ENCODE measurements around the gene GGACT.

The GGACT gene

DNA sequence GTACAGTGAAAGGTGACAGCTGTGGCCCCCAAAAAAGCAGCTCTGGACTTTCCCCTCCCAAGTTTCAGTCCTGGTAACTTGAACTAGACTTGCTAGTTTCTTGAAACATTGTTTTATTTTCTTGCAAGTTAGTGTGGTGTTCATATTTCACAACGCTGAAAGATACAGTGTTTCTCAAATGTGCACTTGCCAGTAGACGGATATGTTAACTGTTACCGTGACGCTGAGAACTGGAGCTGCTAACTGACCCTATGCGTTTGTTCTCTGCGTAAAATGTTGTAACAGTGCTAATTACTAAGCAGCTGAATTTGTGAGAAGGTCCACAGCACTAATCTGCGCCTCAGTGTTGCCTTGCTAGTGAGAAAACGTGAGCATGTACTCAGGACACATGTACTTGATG lies 79.6 kb downstream of the GGACT start:
- TF ChIP-seq TAF1 (IDR thresholded peaks at IDR 0.05; ENCODE audit: borderline replicate concordance, insufficient read depth, low read length) (no peak), POLR2AphosphoS5 (IDR thresholded peaks at IDR 0.05; ENCODE audit: low read depth, low read length) (no peak), FOXP2 (optimal IDR thresholded peaks at IDR 0.05; ENCODE audit: borderline replicate concordance, extremely low read depth, extremely low read length, insufficient read depth) (no peak), SIN3A (IDR thresholded peaks at IDR 0.05; ENCODE audit: borderline replicate concordance, insufficient read depth, low read length) (no peak)
- TF ChIP-seq, protein P1, sequence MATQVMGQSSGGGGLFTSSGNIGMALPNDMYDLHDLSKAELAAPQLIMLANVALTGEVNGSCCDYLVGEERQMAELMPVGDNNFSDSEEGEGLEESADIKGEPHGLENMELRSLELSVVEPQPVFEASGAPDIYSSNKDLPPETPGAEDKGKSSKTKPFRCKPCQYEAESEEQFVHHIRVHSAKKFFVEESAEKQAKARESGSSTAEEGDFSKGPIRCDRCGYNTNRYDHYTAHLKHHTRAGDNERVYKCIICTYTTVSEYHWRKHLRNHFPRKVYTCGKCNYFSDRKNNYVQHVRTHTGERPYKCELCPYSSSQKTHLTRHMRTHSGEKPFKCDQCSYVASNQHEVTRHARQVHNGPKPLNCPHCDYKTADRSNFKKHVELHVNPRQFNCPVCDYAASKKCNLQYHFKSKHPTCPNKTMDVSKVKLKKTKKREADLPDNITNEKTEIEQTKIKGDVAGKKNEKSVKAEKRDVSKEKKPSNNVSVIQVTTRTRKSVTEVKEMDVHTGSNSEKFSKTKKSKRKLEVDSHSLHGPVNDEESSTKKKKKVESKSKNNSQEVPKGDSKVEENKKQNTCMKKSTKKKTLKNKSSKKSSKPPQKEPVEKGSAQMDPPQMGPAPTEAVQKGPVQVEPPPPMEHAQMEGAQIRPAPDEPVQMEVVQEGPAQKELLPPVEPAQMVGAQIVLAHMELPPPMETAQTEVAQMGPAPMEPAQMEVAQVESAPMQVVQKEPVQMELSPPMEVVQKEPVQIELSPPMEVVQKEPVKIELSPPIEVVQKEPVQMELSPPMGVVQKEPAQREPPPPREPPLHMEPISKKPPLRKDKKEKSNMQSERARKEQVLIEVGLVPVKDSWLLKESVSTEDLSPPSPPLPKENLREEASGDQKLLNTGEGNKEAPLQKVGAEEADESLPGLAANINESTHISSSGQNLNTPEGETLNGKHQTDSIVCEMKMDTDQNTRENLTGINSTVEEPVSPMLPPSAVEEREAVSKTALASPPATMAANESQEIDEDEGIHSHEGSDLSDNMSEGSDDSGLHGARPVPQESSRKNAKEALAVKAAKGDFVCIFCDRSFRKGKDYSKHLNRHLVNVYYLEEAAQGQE (IDR thresholded peaks at IDR 0.05; ENCODE audit: insufficient read depth in 1 of 2, low read depth in 2 of 2, low read length in 2 of 2), result no peak

DNA sequence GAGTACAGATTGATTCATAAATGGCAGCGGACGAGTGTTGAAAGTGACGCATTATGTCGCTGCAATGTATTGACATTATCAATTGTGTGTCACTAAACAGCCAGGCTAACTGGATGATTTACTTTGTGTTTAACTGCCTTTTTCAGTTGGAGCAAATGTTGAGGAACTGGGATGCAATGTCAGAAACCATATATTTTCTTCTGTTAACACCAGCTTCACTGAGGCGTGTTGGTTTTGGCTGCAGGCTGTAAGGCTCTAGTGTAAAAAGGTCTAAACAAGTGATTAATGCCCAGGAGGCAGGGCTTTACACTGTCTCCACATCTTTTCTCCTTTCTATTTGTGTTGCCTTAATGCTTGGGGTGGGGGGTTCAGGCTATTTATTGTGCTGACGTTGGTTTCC lies 80.1 kb downstream of the GGACT start:
- TF ChIP-seq SIN3A (IDR thresholded peaks at IDR 0.05; ENCODE audit: borderline replicate concordance, insufficient read depth, low read length), result no peak
- no peak for TF ChIP-seq FOXP2 (optimal IDR thresholded peaks at IDR 0.05; ENCODE audit: borderline replicate concordance, extremely low read depth, extremely low read length, insufficient read depth)
- TF ChIP-seq POLR2AphosphoS5 (IDR thresholded peaks at IDR 0.05; ENCODE audit: low read depth, low read length), result no peak
- TF ChIP-seq, protein P1 (IDR thresholded peaks at IDR 0.05; ENCODE audit: insufficient read depth in 1 of 2, low read depth in 2 of 2, low read length in 2 of 2), result no peak

DNA sequence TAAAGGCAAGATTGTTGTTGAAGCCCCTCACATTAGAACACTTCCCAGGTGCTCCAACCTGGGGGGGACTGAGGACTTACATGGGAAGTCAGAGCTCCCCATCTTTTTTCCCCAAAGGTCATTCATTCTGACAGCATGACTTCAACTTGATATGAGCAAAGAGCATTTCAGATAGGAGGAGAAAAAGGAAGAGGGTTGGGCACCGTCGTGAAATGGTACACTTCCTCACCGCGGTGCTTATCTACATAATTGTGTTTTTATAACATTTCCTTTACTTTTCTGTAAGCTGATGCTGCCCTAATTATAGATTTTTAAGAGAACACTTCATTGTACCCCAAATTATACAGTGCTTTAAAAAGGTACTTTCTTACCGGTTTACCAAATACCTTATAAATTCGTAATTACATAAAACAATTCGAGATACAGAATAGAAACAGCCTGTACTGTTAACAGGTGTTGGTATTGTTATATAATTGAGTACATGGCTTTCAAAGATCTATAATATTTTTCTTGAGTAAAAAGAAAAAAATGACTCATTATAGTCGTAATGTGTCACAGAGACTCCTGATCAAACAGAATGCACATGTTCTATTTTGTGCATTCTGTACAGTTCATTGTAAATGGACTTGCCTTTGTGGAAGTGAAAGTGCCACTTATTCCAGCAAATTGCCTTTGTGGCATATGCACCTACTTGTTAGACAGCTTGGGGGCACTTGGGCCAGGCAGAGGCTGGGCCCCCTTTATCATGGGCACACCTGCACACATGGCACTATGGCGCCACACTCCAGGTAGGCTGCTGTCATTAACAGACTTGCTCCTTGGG lies 81.8 kb downstream of the GGACT start:
- no peak for TF ChIP-seq TAF1 (IDR thresholded peaks at IDR 0.05; ENCODE audit: borderline replicate concordance, insufficient read depth, low read length)
- no peak for TF ChIP-seq SIN3A (IDR thresholded peaks at IDR 0.05; ENCODE audit: borderline replicate concordance, insufficient read depth, low read length)
- TF ChIP-seq FOXP2 (optimal IDR thresholded peaks at IDR 0.05; ENCODE audit: borderline replicate concordance, extremely low read depth, extremely low read length, insufficient read depth), result no peak
- TF ChIP-seq, protein P1 (IDR thresholded peaks at IDR 0.05; ENCODE audit: insufficient read depth in 1 of 2, low read depth in 2 of 2, low read length in 2 of 2), result no peak
- TF ChIP-seq POLR2AphosphoS5 (IDR thresholded peaks at IDR 0.05; ENCODE audit: low read depth, low read length), result no peak

DNA sequence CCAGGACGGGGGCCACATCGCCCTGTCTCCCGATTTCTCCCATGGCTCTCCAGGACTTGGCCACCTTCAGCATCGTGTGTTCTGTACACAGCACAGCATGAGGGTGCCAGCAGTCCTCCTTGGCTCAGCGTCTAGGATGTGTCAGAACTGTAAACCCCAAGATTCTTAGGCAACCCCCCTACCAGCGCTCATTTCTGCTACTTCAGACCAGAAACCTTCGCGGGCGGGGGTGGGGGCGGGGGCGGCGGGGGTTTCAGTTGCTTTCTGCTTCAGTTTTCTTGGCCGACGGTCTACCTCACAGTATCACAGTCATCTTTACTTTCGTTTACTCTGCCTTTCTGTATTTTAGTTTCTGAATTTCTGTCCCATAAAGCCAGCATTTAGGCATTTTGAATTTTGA lies 82.4 kb downstream of the GGACT start:
- TF ChIP-seq POLR2AphosphoS5 (IDR thresholded peaks at IDR 0.05; ENCODE audit: low read depth, low read length), result no peak
- TF ChIP-seq TAF1 (IDR thresholded peaks at IDR 0.05; ENCODE audit: borderline replicate concordance, insufficient read depth, low read length), result no peak

DNA sequence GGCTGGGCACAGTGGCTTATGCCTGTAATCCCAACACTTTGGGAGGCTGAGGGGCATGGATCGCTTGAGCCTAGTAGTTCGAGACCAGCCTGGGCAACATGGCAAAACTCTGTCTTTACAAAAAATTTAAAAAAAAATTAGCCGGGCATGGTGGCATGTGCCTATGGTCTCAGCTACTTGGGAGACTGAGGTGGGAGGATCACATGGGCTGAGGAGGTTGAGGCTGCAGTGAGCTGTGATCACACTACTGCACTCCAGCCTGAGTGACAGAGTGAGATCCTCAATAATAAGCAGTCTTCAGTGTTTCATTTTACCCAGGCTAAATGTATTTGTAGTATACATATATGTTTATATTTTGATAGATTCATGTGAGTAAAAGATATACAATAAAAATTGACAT lies 85.0 kb downstream of the GGACT start:
- TF ChIP-seq, protein P1 (IDR thresholded peaks at IDR 0.05; ENCODE audit: insufficient read depth in 1 of 2, low read depth in 2 of 2, low read length in 2 of 2), result no peak
- TF ChIP-seq FOXP2 (optimal IDR thresholded peaks at IDR 0.05; ENCODE audit: borderline replicate concordance, extremely low read depth, extremely low read length, insufficient read depth) (no peak), POLR2AphosphoS5 (IDR thresholded peaks at IDR 0.05; ENCODE audit: low read depth, low read length) (no peak), TAF1 (IDR thresholded peaks at IDR 0.05; ENCODE audit: borderline replicate concordance, insufficient read depth, low read length) (no peak), SIN3A (IDR thresholded peaks at IDR 0.05; ENCODE audit: borderline replicate concordance, insufficient read depth, low read length) (no peak)
